Neural progenitor cell (in vitro differentiated cells): ENCODE data around the gene NSFL1C.

Experiments used
- CTCF ChIP-seq: fragments of 200-600 bp; sonication (generic); IDR thresholded peaks from 2 replicates; pipeline ENCODE4 v1.5.1; 2017; ENCODE audit warnings: antibody characterized with exemption, mild to moderate bottlenecking
- EZH2 ChIP-seq: fragments of 200-600 bp; sonication (generic); IDR thresholded peaks from 2 replicates; pipeline ENCODE4 v1.6.1; 2017; ENCODE audit warnings: antibody characterized with exemption, mild to moderate bottlenecking, moderate library complexity
- EZH2phosphoT487 ChIP-seq: fragments of 200-600 bp; sonication (generic); IDR thresholded peaks from 2 replicates; pipeline ENCODE4 v1.6.1; 2017; ENCODE audit warnings: antibody characterized with exemption

GRCh38 chr20:1436263-1436662 is 30.4 kb downstream of the NSFL1C start:
- TF ChIP-seq EZH2 = no peak
- TF ChIP-seq CTCF = no peak
- no peak for TF ChIP-seq EZH2phosphoT487
